ENCODE data around the gene RNF186.

Gene RNF186

GRCh38 chr1:19812875-19813642 lies 2.0 kb downstream of the RNF186 start:
- H3K9me3 ChIP-seq (ENCODE audit: severe bottlenecking) = no peaks in the 10 kb centered on the region
- no peak for TF ChIP-seq CTCF (IDR thresholded peaks at IDR 0.05; ENCODE audit: low read depth, low read length)
- H3K4me3 ChIP-seq (ENCODE audit: low read depth, low read length) = no peak overlapping the region
- no peaks in the 10 kb centered on the region for H3K36me3 ChIP-seq
- no peak overlapping the region for H3K27ac ChIP-seq
- DNase-seq = no peak
- no peaks in the 10 kb centered on the region for H3K27me3 ChIP-seq (ENCODE audit: insufficient read depth, low read depth, severe bottlenecking)

- TF ChIP-seq CTCF (IDR thresholded peaks at IDR 0.05; ENCODE audit: low read depth, low read length) = peak; percentile 84
- no peak overlapping the region for H3K27ac ChIP-seq
- no peaks in the 10 kb centered on the region for H3K27me3 ChIP-seq (ENCODE audit: insufficient read depth, low read depth, severe bottlenecking)
- peak; percentile 75 for DNase-seq
- H3K36me3 ChIP-seq = no peaks in the 10 kb centered on the region
- H3K4me3 ChIP-seq (ENCODE audit: low read depth, low read length) = no peak overlapping the region
- no peaks in the 10 kb centered on the region for H3K9me3 ChIP-seq (ENCODE audit: severe bottlenecking)
These were observed 3.8 kb downstream of the RNF186 start for GRCh38 chr1:19811206-19811851.

- no peak for DNase-seq
- no peaks in the 10 kb centered on the region for H3K9me3 ChIP-seq (ENCODE audit: severe bottlenecking)
- H3K27ac ChIP-seq = no peak overlapping the region
- no peaks in the 10 kb centered on the region for H3K36me3 ChIP-seq
- no peaks in the 10 kb centered on the region for H3K27me3 ChIP-seq (ENCODE audit: insufficient read depth, low read depth, severe bottlenecking)
- no peak overlapping the region for H3K4me3 ChIP-seq (ENCODE audit: low read depth, low read length)
- TF ChIP-seq CTCF (IDR thresholded peaks at IDR 0.05; ENCODE audit: low read depth, low read length) = no peak
These were observed 5.9 kb downstream of the RNF186 start for GRCh38 chr1:19809044-19809750.

GRCh38 chr1:19808351-19808750 lies 6.7 kb downstream of the RNF186 start:
- H3K36me3 ChIP-seq = no peaks in the 10 kb centered on the region
- no peak for DNase-seq
- no peak for TF ChIP-seq CTCF (IDR thresholded peaks at IDR 0.05; ENCODE audit: low read depth, low read length)
- H3K27ac ChIP-seq = no peak overlapping the region
- no peaks in the 10 kb centered on the region for H3K9me3 ChIP-seq (ENCODE audit: severe bottlenecking)
- H3K27me3 ChIP-seq (ENCODE audit: insufficient read depth, low read depth, severe bottlenecking) = no peaks in the 10 kb centered on the region
- no peak overlapping the region for H3K4me3 ChIP-seq (ENCODE audit: low read depth, low read length)

GRCh38 chr1:19804831-19805251 lies 10.2 kb downstream of the RNF186 start:
- no peaks in the 10 kb centered on the region for H3K36me3 ChIP-seq
- H3K27me3 ChIP-seq (ENCODE audit: insufficient read depth, low read depth, severe bottlenecking) = no peaks in the 10 kb centered on the region
- H3K4me3 ChIP-seq (ENCODE audit: low read depth, low read length) = no peak overlapping the region
- no peaks in the 10 kb centered on the region for H3K9me3 ChIP-seq (ENCODE audit: severe bottlenecking)
- no peak overlapping the region for H3K27ac ChIP-seq
- no peak for TF ChIP-seq CTCF (IDR thresholded peaks at IDR 0.05; ENCODE audit: low read depth, low read length)
- DNase-seq = no peak
